ACC112 (cell line): ENCODE measurements around the gene RPP14.

Experiments
- H2AFZ ChIP-seq: fragments of 200-600 bp; sonication (generic); one replicate; pipeline ENCODE4 v1.6.0; 2017; ENCODE audit warnings: antibody characterized with exemption, low read length; ENCODE audit not compliant: unreplicated experiment
- H3K27ac ChIP-seq: fragments of 200-600 bp; sonication (generic); 2 replicates; pipeline ENCODE4 v1.5.1; 2014; ENCODE audit warnings: low read depth, mild to moderate bottlenecking, antibody characterized with exemption, low read length, moderate library complexity
- H3K27me3 ChIP-seq: fragments of 200-600 bp; sonication (generic); 2 replicates; pipeline ENCODE4 v1.6.1; 2014; ENCODE audit warnings: mild to moderate bottlenecking, antibody characterized with exemption, low read length, moderate library complexity, mixed read lengths; ENCODE audit not compliant: insufficient read depth
- H3K36me3 ChIP-seq: fragments of 200-600 bp; sonication (generic); 2 replicates; pipeline ENCODE4 v1.6.1; 2016; ENCODE audit warnings: mild to moderate bottlenecking, antibody characterized with exemption, low read length, moderate library complexity, mixed read lengths; ENCODE audit not compliant: insufficient read depth
- H3K4me1 ChIP-seq: fragments of 200-600 bp; sonication (generic); one replicate; pipeline ENCODE4 v1.6.1; 2016; ENCODE audit warnings: low read length, mixed read lengths; ENCODE audit not compliant: insufficient read depth, unreplicated experiment, control insufficient read depth
- H3K4me3 ChIP-seq: fragments of 200-600 bp; sonication (generic); 2 replicates; pipeline ENCODE4 v1.5.1; 2014; ENCODE audit warnings: mild to moderate bottlenecking, low read depth, low read length
- H3K79me2 ChIP-seq: fragments of 200-600 bp; sonication (generic); one replicate; pipeline ENCODE4 v1.6.0; 2016; ENCODE audit warnings: low read length; ENCODE audit not compliant: control insufficient read depth, unreplicated experiment, insufficient read depth

Gene RPP14

DNA sequence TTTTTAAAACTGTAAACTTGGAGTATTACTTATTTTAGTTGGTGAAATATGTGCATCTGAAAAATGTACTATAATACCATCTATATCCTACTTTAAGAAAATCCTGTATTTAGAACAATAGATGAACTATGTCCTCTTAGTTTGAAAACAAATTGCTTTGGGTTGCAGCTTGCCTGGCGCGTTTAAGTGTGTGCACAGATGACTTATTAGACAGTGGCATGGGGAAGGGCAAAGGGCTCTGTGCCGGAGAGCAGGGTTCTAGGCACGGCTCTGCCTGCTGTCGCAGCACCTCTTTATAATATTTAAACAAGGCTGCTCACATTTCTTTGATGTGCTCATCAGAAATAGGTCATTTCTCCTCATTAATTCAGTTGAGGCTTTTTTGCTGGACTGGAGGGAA lies 36.6 kb downstream of the RPP14 start:
- H3K27me3 ChIP-seq = no peaks in the 10 kb centered on the region
- no peaks in the 10 kb centered on the region for H3K36me3 ChIP-seq
- no peak overlapping the region for H3K4me3 ChIP-seq
- no peak overlapping the region for H2AFZ ChIP-seq
- peaks cover 10% of the 10 kb centered on the region for H3K4me1 ChIP-seq
- peaks cover 30% of the 10 kb centered on the region for H3K79me2 ChIP-seq
- no peak overlapping the region for H3K27ac ChIP-seq

- Histone ChIP-seq H3K27ac (no peak overlapping the region), H3K36me3 (no peaks in the 10 kb centered on the region), H3K79me2 (peaks cover 38% of the 10 kb centered on the region), H3K4me3 (no peak overlapping the region), H2AFZ (no peak overlapping the region), H3K27me3 (no peaks in the 10 kb centered on the region), H3K4me1 (peaks cover 19% of the 10 kb centered on the region)
Measured at GRCh38 chr3:58345457-58345856, 39.4 kb downstream of the RPP14 start.

GRCh38 chr3:58346368-58346767 lies 40.3 kb downstream of the RPP14 start:
- Histone ChIP-seq H3K4me3 (no peak overlapping the region), H3K27ac (no peak overlapping the region), H3K79me2 (peaks cover 39% of the 10 kb centered on the region), H3K4me1 (peaks cover 16% of the 10 kb centered on the region), H3K36me3 (no peaks in the 10 kb centered on the region), H2AFZ (no peak overlapping the region), H3K27me3 (no peaks in the 10 kb centered on the region)

DNA sequence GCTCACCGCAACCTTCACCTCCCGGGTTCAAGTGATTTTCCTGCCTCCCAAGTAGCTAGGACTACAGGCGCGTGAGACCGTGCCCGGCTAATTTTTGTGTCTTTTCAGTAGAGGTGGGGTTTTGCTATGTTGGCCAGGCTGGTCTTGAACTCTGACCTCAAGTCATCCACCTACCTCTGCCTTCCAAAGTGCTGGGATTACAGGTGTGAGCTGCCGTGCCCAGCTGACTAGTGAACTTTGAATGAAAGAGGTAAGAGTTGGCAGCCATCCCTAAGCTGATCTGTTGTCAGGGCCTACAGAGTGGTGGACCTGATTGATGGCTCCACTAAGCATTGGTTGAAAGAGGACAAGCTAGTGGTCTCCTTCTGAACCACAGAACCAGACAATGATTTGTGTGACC lies 41.9 kb downstream of the RPP14 start:
- H3K4me1 ChIP-seq = peaks cover 17% of the 10 kb centered on the region
- no peak overlapping the region for H3K4me3 ChIP-seq
- no peak overlapping the region for H3K27ac ChIP-seq
- H3K79me2 ChIP-seq = peaks cover 37% of the 10 kb centered on the region
- H3K36me3 ChIP-seq = no peaks in the 10 kb centered on the region
- H2AFZ ChIP-seq = no peak overlapping the region
- no peaks in the 10 kb centered on the region for H3K27me3 ChIP-seq

DNA sequence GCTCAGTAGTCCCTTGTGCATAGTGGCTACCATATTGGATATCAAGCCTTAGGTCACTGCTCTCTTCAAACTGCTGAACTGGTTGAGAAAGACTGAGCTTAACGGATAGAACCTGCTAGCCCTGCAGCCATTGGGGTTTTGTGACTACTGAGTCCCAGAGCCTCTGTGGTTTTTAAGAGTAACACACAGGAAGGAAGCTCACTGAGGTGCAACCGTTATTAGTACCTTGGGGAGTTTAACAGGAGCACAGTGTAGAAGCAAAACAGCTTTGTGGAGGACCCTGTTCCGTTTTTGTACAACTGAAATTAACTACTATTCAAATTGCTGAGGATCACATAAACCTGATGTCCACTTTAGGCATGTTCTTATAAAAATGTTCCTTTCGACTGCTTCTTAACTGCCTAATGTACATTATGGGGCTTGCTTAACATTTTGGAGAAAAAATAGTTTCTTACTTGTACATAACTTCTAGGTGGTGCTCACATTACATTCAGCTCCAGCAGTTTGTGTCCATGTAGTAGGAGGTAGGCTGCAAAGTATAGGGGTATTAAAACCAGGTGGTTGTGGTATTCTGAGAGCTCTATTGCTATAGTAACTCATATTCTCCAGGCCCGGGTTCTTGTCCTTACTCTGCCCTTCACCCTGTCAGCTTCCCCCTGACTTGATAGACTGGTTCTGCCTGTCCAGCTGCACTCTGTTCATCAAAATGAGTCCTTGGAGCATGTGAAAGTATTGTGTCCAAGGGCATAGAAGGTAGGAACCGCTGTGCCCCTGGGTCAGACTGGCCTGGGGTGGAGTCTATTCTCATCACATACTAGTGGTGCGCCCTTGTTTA lies 44.0 kb downstream of the RPP14 start:
- no peak overlapping the region for H2AFZ ChIP-seq
- H3K79me2 ChIP-seq = peaks cover 28% of the 10 kb centered on the region
- peak overlapping the region; percentile 21; the same call in 1 of the 2 replicates for H3K27ac ChIP-seq
- H3K4me3 ChIP-seq = no peak overlapping the region
- peaks cover 17% of the 10 kb centered on the region for H3K4me1 ChIP-seq
- no peaks in the 10 kb centered on the region for H3K27me3 ChIP-seq
- no peaks in the 10 kb centered on the region for H3K36me3 ChIP-seq

DNA sequence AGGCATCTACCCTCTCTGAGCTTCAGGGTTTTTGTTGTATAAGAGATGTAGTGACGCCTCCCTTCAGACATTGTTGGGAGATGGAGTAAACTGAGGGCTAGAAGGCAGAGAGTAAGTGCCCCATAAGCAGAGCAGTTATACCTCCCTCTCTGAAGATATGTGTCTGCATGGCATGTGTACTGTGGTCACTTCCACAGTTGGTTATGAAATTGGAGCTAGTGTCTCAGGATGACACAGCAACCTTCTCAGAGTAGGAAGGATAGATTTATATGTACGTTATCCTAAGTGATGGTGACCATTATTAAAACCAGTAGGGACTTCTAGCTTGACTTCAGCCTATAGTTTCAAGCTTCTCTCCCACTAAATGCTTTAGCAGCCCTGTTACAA lies 44.6 kb downstream of the RPP14 start:
- no peak overlapping the region for H2AFZ ChIP-seq
- H3K4me3 ChIP-seq = no peak overlapping the region
- peak overlapping the region; percentile 21; the same call in 1 of the 2 replicates for H3K27ac ChIP-seq
- peaks cover 28% of the 10 kb centered on the region for H3K79me2 ChIP-seq
- no peaks in the 10 kb centered on the region for H3K27me3 ChIP-seq
- peaks cover 17% of the 10 kb centered on the region for H3K4me1 ChIP-seq
- H3K36me3 ChIP-seq = no peaks in the 10 kb centered on the region

DNA sequence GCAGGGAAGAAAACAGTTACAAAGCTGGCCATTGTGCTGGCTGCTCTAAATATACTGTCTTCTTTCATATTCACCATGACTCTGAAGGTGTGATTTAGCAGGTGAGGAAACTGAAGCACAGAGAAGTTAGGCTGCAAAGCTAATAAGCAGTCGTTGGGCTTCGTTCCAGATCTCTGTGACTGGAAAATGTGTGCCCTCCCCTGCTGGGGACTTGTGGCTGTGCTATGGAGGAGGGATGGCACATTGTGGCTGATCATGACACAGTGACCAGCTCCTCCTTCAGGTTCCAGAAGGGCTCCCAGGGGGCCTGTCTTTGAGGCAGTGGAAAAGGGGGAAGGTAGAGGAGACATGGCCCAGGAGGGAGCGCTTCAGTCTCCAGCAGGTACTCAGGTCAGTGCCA lies 45.9 kb downstream of the RPP14 start:
- H3K36me3 ChIP-seq = no peaks in the 10 kb centered on the region
- no peak overlapping the region for H3K4me3 ChIP-seq
- no peak overlapping the region for H2AFZ ChIP-seq
- peaks cover 17% of the 10 kb centered on the region for H3K4me1 ChIP-seq
- H3K79me2 ChIP-seq = peaks cover 35% of the 10 kb centered on the region
- H3K27ac ChIP-seq = no peak overlapping the region
- no peaks in the 10 kb centered on the region for H3K27me3 ChIP-seq

DNA sequence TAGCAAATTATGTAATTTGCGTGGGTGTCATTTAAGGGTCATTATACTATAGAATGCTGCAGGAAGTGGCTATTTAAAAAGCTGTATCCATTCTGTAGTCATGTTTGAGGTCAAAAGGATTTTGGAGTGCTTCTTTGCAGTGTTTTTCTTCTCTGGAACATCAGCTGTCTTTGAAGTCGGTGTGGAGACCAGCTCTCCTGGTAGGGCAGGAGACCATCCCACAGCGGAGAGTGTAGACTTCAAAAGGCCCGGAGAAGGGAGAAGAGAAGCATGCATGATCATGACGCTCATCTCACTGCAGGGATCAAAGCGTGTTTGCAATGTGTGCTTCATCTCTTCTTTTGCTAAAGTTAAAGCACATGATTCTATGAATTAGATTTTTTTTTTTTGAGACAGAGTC lies 46.6 kb downstream of the RPP14 start:
- Histone ChIP-seq H3K79me2 (peaks cover 36% of the 10 kb centered on the region), H3K36me3 (no peaks in the 10 kb centered on the region), H2AFZ (no peak overlapping the region), H3K27me3 (no peaks in the 10 kb centered on the region), H3K27ac (no peak overlapping the region), H3K4me1 (peaks cover 17% of the 10 kb centered on the region), H3K4me3 (no peak overlapping the region)

- Histone ChIP-seq H2AFZ (no peak overlapping the region), H3K27me3 (no peaks in the 10 kb centered on the region), H3K4me1 (peaks cover 17% of the 10 kb centered on the region), H3K4me3 (no peak overlapping the region), H3K79me2 (peaks cover 35% of the 10 kb centered on the region), H3K36me3 (no peaks in the 10 kb centered on the region), H3K27ac (no peak overlapping the region)
Measured at GRCh38 chr3:58353722-58354553, 47.9 kb downstream of the RPP14 start.

DNA sequence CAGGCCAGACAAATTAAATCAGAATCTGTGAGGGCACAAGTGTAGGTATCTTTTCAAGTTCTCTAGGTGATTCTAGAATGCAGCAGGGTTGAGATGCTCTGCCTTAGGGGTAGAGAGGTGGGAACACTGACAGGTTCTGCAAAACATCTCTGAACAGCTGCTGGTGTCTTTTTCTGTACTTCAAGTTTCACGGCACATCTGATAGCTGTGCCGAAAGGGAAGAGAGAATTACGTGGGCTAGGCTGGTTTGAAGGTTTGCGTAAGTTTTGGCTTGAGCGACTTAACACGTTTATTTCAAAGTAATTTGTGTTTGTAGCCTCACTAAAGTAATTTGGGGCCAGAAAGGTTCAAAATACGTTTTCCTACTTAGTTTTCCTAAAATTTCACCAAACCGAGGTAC lies 49.1 kb downstream of the RPP14 start:
- Histone ChIP-seq H3K36me3 (no peaks in the 10 kb centered on the region), H3K4me3 (no peak overlapping the region), H3K79me2 (peaks cover 26% of the 10 kb centered on the region), H3K27ac (no peak overlapping the region), H3K27me3 (no peaks in the 10 kb centered on the region), H3K4me1 (peaks cover 12% of the 10 kb centered on the region), H2AFZ (no peak overlapping the region)
